Esophagus squamous epithelium (tissue), 4 donors: ENCODE data around the gene PPM1F.

ENCODE experiments used
- POLR2A ChIP-seq, 4 donors: fragments of 450-650 bp; IDR thresholded peaks; one replicate each; pipeline ENCODE4 v1.6.1; 2017; ENCODE audit warnings: antibody characterized with exemption in 4 of 4, mild to moderate bottlenecking in 4 of 4, moderate library complexity in 3 of 4
- TF ChIP-seq, protein P1 (sequence below), 6 experiments: fragments of 450-650 bp in 4 of 6; fragments of 200-600 bp in 2 of 6; sonication (generic) in 2 of 6; IDR thresholded peaks; one replicate each; pipeline ENCODE4 v1.5.1; 2016 to 2019; ENCODE audit warnings: antibody characterized with exemption in 6 of 6, mild to moderate bottlenecking in 4 of 6, moderate library complexity in 4 of 6

DNA sequence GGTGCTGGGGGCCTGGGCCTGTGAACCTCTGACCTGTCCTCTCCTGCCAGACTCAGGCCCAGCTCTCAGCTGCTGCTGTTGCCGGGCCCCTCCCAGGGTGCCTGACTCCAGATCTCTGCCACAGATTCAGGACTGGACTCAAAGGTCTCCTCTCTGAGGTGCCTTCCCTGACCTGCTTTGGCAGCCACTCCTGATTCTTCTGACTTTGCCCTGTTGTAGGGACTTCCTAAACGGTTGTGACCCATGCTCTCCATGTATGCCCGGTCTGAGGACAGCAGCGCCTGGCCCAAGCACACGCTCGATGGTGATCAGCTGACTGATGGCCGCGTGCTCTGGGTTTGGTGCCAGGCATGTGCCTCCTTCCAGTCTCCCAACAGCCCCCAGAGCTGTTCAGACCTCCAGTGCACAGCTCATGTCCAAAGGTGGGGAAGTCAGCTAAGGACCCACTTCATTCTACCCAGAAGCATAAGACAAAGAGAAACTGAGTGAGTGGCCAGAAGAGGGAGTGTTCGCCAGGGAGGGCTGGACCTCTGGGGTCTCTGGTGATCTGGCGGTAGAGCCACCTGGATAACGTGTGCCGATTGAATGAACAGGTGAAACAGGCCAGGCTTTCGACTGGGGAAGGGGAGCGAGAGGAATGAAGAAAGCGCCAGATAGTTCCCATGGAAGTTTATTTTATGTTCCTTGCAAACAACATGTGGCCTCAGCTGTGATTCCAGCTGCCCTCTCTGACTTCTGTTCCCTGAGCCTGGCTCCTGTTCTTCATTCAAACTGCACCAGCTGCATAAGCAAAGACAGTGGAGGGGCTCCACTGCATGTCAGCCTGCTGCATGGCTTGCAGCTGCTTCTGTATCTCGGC is 38.0 kb upstream of the PPM1F start:
- TF ChIP-seq, protein P1, sequence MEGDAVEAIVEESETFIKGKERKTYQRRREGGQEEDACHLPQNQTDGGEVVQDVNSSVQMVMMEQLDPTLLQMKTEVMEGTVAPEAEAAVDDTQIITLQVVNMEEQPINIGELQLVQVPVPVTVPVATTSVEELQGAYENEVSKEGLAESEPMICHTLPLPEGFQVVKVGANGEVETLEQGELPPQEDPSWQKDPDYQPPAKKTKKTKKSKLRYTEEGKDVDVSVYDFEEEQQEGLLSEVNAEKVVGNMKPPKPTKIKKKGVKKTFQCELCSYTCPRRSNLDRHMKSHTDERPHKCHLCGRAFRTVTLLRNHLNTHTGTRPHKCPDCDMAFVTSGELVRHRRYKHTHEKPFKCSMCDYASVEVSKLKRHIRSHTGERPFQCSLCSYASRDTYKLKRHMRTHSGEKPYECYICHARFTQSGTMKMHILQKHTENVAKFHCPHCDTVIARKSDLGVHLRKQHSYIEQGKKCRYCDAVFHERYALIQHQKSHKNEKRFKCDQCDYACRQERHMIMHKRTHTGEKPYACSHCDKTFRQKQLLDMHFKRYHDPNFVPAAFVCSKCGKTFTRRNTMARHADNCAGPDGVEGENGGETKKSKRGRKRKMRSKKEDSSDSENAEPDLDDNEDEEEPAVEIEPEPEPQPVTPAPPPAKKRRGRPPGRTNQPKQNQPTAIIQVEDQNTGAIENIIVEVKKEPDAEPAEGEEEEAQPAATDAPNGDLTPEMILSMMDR (IDR thresholded peaks at IDR 0.05): no peak
- no peak for TF ChIP-seq POLR2A (IDR thresholded peaks at IDR 0.05)
